Measurements from ENCODE around the gene GRM7.

DNA sequence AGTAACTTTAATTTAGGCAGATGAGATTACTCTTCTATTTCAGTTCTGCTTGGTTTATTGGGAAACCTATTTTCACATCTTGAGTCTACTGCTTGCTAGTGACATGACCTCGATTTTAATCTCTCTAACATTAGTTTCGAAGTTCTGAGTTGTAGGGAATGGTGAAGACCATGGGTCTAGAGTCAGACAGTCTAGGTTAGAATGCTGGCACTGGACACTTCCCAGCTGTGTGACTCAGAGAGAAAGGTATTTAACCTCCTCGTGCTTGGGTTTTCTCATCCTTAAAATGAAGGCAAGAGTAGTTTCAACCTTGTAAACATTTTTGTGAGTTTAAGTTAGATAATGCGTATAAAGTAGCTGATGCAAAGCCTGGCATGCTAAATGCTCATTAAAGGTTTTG, 422.1 kb downstream of the GRM7 start:
- TF ChIP-seq CTCF (conservative IDR thresholded peaks at IDR 0.05 in 1 of 2, IDR thresholded peaks at IDR 0.05 in 1 of 2; ENCODE audit: extremely low read depth in 1 of 2, insufficient read depth in 1 of 2, low read depth in 1 of 2, low read length in 2 of 2) (no peak), EZH2 (IDR thresholded peaks at IDR 0.05; ENCODE audit: borderline replicate concordance, low read length) (no peak)

Data from mammary epithelial cell (primary cell).